Caco-2 (cell line): ENCODE measurements around the gene PDE4D. TPM values are rescaled to one million over a fixed set of nuclear protein-coding genes. Genes with fewer than 3 reads are reported as not detected.

ENCODE experiments used
- BruUV-seq: library from RNA; stranded (reverse); fragments of 400-500 nt; replicated peaks from 2 replicates; lab custom pipeline; 2021; lab: Mats Ljungman, UMichigan
- CTCF ChIA-PET: fragments of 300-600 bp; sonication (Branson Sonifier 250); formaldehyde crosslinking; loops from one replicate; lab custom pipeline; 2022; ENCODE audit warnings: antibody characterized with exemption; lab: Charles Lee
- POLR2A ChIA-PET: fragments of 300-600 bp; sonication (Branson Sonifier 250); formaldehyde crosslinking; loops from one replicate; lab custom pipeline; 2022; ENCODE audit warnings: antibody characterized with exemption; lab: Charles Lee
- DNase-seq, 2 experiments: peaks; one replicate each; pipeline versions ENCODE4 v3.0.0 to v3.0.0-alpha.2; 2020 to 2022
- H3K27me3 ChIP-seq: replicated peaks from 2 replicates; pipeline ENCODE4 v1.6.0; 2011; ENCODE audit warnings: low read length; ENCODE audit not compliant: control insufficient read depth, insufficient read depth
- H3K36me3 ChIP-seq: 2 replicates; pipeline ENCODE4 v1.5.1; 2011; ENCODE audit warnings: low read length; ENCODE audit not compliant: control insufficient read depth, insufficient read depth
- H3K4me1 ChIP-seq: fragments of 250-450 bp; sonication (Bioruptor Pico); 2 replicates; pipeline ENCODE4 v1.5.1; 2020; ENCODE audit warnings: mild to moderate bottlenecking
- H3K4me3 ChIP-seq: 2 replicates; pipeline ENCODE4 v1.5.1; 2011; ENCODE audit warnings: low read depth, mild to moderate bottlenecking, control low read depth, low read length
- H3K9me3 ChIP-seq: fragments of 250-450 bp; sonication (Bioruptor Pico); 2 replicates; pipeline ENCODE4 v1.5.1; 2020; ENCODE audit warnings: mild to moderate bottlenecking, moderate library complexity
- H3K27ac Mint-ChIP-seq: one replicate; pipeline ENCODE4 v1.8.0; 2022; ENCODE audit warnings: mixed read lengths; ENCODE audit not compliant: unreplicated experiment
- H3K27me3 Mint-ChIP-seq: one replicate; pipeline ENCODE4 v1.8.0; 2022; ENCODE audit warnings: mixed read lengths; ENCODE audit not compliant: insufficient read depth, unreplicated experiment
- H3K36me3 Mint-ChIP-seq: one replicate; pipeline ENCODE4 v1.8.0; 2022; ENCODE audit warnings: mild to moderate bottlenecking, mixed read lengths; ENCODE audit not compliant: insufficient read depth, unreplicated experiment
- H3K4me1 Mint-ChIP-seq: one replicate; pipeline ENCODE4 v1.8.0; 2022; ENCODE audit warnings: low read depth, mixed read lengths; ENCODE audit not compliant: unreplicated experiment
- H3K4me3 Mint-ChIP-seq: one replicate; pipeline ENCODE4 v1.8.0; 2022; ENCODE audit warnings: mild to moderate bottlenecking, moderate library complexity, mixed read lengths; ENCODE audit not compliant: unreplicated experiment
- H3K9me3 Mint-ChIP-seq: one replicate; pipeline ENCODE4 v1.8.0; 2022; ENCODE audit warnings: mixed read lengths; ENCODE audit not compliant: unreplicated experiment
- CTCF ChIP-seq, 2 experiments: fragments of 200-600 bp in 1 of 2; IDR thresholded peaks; 1 replicate in 1 of 2; 2 replicates in 1 of 2; pipeline versions ENCODE4 v1.5.1 to v1.8.0; 2011 to 2022; ENCODE audit warnings: antibody characterized with exemption in 1 of 2, control low read depth in 1 of 2, inconsistent platforms in 1 of 2, low read depth in 1 of 2, low read length in 1 of 2, mild to moderate bottlenecking in 1 of 2, moderate library complexity in 1 of 2; ENCODE audit not compliant: insufficient read depth in 1 of 2, severe bottlenecking in 1 of 2, unreplicated experiment in 1 of 2
- intact Hi-C: fragments of 100-400 bp; cut with micrococcal nuclease; formaldehyde crosslinking; loops from one replicate; pipeline ENCODE4 v1.10.0; 2022; ENCODE audit not compliant: unreplicated experiment
- total RNA-seq: library from RNA; stranded (reverse); gene quantifications from 2 replicates; pipeline ENCODE4 v1.2.3, GENCODE V29; 2022

Gene PDE4D
- total RNA-seq, 1 experiment from 2014 or later = 89.8 TPM

GRCh38 chr5:59720063-59720462 lies 173.5 kb downstream of the PDE4D start:
- H3K9me3 ChIP-seq = no peaks in the 10 kb centered on the region
- H3K4me1 ChIP-seq = no peaks in the 10 kb centered on the region
- Mint-ChIP-seq H3K9me3 (no peaks in the 10 kb centered on the region), H3K27ac (no peak overlapping the region), H3K27me3 (no peaks in the 10 kb centered on the region), H3K36me3 (no peaks in the 10 kb centered on the region), H3K4me3 (no peak overlapping the region), H3K4me1 (no peaks in the 10 kb centered on the region)
- H3K4me3 ChIP-seq = no peak overlapping the region
- POLR2A ChIA-PET = no interaction called here
- intact Hi-C loops = loop anchor here (5.0 kb wide), 2 partner anchors 333 to 533 kb away; no protein-coding TSS in a partner anchor
- no peak for DNase-seq
- BruUV-seq = no TSS peak
- no peaks in the 10 kb centered on the region for H3K36me3 ChIP-seq
- no peaks in the 10 kb centered on the region for H3K27me3 ChIP-seq
- CTCF ChIA-PET = no interaction called here
- no peak for TF ChIP-seq CTCF (IDR thresholded peaks at IDR 0.05; ENCODE audit: insufficient read depth in 1 of 2, low read depth in 1 of 2, low read length in 1 of 2, severe bottlenecking in 1 of 2, unreplicated experiment in 1 of 2)

GRCh38 chr5:59716966-59717500 lies 176.5 kb downstream of the PDE4D start:
- Histone ChIP-seq H3K4me3 (no peak overlapping the region), H3K4me1 (no peaks in the 10 kb centered on the region), H3K27me3 (no peaks in the 10 kb centered on the region), H3K9me3 (peaks cover 13% of the 10 kb centered on the region; the same call in 1 of the 2 replicates), H3K36me3 (no peaks in the 10 kb centered on the region)
- H3K9me3 Mint-ChIP-seq = peaks cover 5% of the 10 kb centered on the region
- ChIA-PET POLR2A (no interaction called here), CTCF (no interaction called here)
- no peak overlapping the region for H3K27ac Mint-ChIP-seq
- TF ChIP-seq CTCF (IDR thresholded peaks at IDR 0.05; ENCODE audit: insufficient read depth in 1 of 2, low read depth in 1 of 2, low read length in 1 of 2, severe bottlenecking in 1 of 2, unreplicated experiment in 1 of 2) = no peak
- no peaks in the 10 kb centered on the region for H3K27me3 Mint-ChIP-seq
- no peak for DNase-seq
- H3K36me3 Mint-ChIP-seq = no peaks in the 10 kb centered on the region
- BruUV-seq = no TSS peak
- intact Hi-C loops = no loop called here
- no peak overlapping the region for H3K4me3 Mint-ChIP-seq
- no peaks in the 10 kb centered on the region for H3K4me1 Mint-ChIP-seq

- CTCF ChIA-PET = no interaction called here
- no peaks in the 10 kb centered on the region for H3K4me1 Mint-ChIP-seq
- Histone ChIP-seq H3K36me3 (no peaks in the 10 kb centered on the region), H3K4me3 (no peak overlapping the region), H3K27me3 (no peaks in the 10 kb centered on the region), H3K9me3 (peaks cover 18% of the 10 kb centered on the region; the same call in 1 of the 2 replicates), H3K4me1 (no peaks in the 10 kb centered on the region)
- POLR2A ChIA-PET = no interaction called here
- H3K4me3 Mint-ChIP-seq = no peak overlapping the region
- intact Hi-C loops = no loop called here
- H3K27me3 Mint-ChIP-seq = no peaks in the 10 kb centered on the region
- no TSS peak for BruUV-seq
- peaks cover 15% of the 10 kb centered on the region for H3K9me3 Mint-ChIP-seq
- TF ChIP-seq CTCF (IDR thresholded peaks at IDR 0.05; ENCODE audit: insufficient read depth in 1 of 2, low read depth in 1 of 2, low read length in 1 of 2, severe bottlenecking in 1 of 2, unreplicated experiment in 1 of 2) = no peak
- no peak for DNase-seq
- H3K27ac Mint-ChIP-seq = no peak overlapping the region
- H3K36me3 Mint-ChIP-seq = no peaks in the 10 kb centered on the region
Observed at GRCh38 chr5:59716029-59716428, 177.5 kb downstream of the PDE4D start.
